Endothelial cell of umbilical vein (primary cell): Measurements from ENCODE around the gene UROC1. TPM values are rescaled to one million over a fixed set of nuclear protein-coding genes. Genes with fewer than 3 reads are reported as not detected.

Experiments used
- BruUV-seq: library from RNA; stranded (reverse); fragments of 400-500 nt; replicated peaks from 2 replicates; lab custom pipeline; 2021; lab: Mats Ljungman, UMichigan
- CTCF ChIA-PET: fragments of 300-600, 350-600 bp; sonication (Branson Sonifier 250); formaldehyde crosslinking; loops from one replicate; lab custom pipeline; 2021; ENCODE audit warnings: antibody characterized with exemption, inconsistent platforms; lab: Charles Lee
- POLR2A ChIA-PET: fragments of 300-600, 350-600 bp; sonication (Branson Sonifier 250); formaldehyde crosslinking; loops from one replicate; lab custom pipeline; 2021; ENCODE audit warnings: antibody characterized with exemption, inconsistent platforms; lab: Charles Lee
- DNase-seq: peaks from one replicate; pipeline ENCODE4 v3.0.0-alpha.2; 2011; ENCODE audit warnings: low read depth, low spot score
- FAIRE-seq: peaks from 2 replicates; lab custom pipeline; 2011; peaks lifted over from hg19 to GRCh38; lab: Jason Lieb, UNC
- H2AFZ ChIP-seq: 2 replicates; pipeline ENCODE4 v1.6.0; 2012; ENCODE audit warnings: low read depth, low read length, control low read depth, inconsistent platforms
- H3K27ac ChIP-seq: 2 replicates; pipeline ENCODE4 v1.5.1; 2011; ENCODE audit warnings: low read depth, mild to moderate bottlenecking, control low read depth, low read length, moderate library complexity; ENCODE audit not compliant: insufficient read depth
- H3K27me3 ChIP-seq, 2 experiments: 2 replicates each; pipeline versions ENCODE4 v1.6.0 to v1.6.1; 2011; ENCODE audit warnings: low read length in 2 of 2, mixed read lengths in 1 of 2; ENCODE audit not compliant: control insufficient read depth in 2 of 2, insufficient read depth in 2 of 2
- H3K36me3 ChIP-seq, 2 experiments: 2 replicates in 1 of 2; 3 replicates in 1 of 2; pipeline ENCODE4 v1.5.1; 2011; ENCODE audit warnings: low read length in 2 of 2, mild to moderate bottlenecking in 1 of 2, moderate library complexity in 1 of 2; ENCODE audit not compliant: control insufficient read depth in 2 of 2, insufficient read depth in 2 of 2; ENCODE audit errors: extremely low read depth in 1 of 2
- H3K4me1 ChIP-seq: 3 replicates; pipeline ENCODE4 v1.5.1; 2011; ENCODE audit warnings: mild to moderate bottlenecking, low read length; ENCODE audit not compliant: control insufficient read depth, insufficient read depth; ENCODE audit errors: extremely low read depth
- H3K4me2 ChIP-seq: 2 replicates; pipeline ENCODE4 v1.6.1; 2011; ENCODE audit warnings: low read length, control low read depth, mixed read lengths; ENCODE audit not compliant: insufficient read depth
- H3K4me3 ChIP-seq, 3 experiments: fragments of 200-600 bp in 1 of 3; sonication (generic), shearing (Covaris generic) in 1 of 3; replicated peaks in 1 of 3; 2 replicates each; pipeline ENCODE4 v1.5.1; 2011 to 2016; ENCODE audit warnings: control low read depth in 3 of 3, low read length in 3 of 3, mild to moderate bottlenecking in 2 of 3, inconsistent platforms in 1 of 3, low read depth in 1 of 3, moderate library complexity in 1 of 3; ENCODE audit not compliant: insufficient read depth in 1 of 3
- H3K79me2 ChIP-seq: 2 replicates; pipeline ENCODE4 v1.6.0; 2012; ENCODE audit warnings: low read length, inconsistent platforms; ENCODE audit not compliant: control insufficient read depth, insufficient read depth
- H3K9ac ChIP-seq: replicated peaks from 2 replicates; pipeline ENCODE3; 2011; ENCODE audit warnings: low read length, control low read depth; ENCODE audit not compliant: insufficient read depth; ENCODE audit errors: extremely low read depth
- H3K9me1 ChIP-seq: replicated peaks from 3 replicates; pipeline ENCODE4 v1.6.0; 2011; ENCODE audit warnings: mild to moderate bottlenecking, low read length; ENCODE audit not compliant: control insufficient read depth, insufficient read depth; ENCODE audit errors: extremely low read depth
- H3K9me3 ChIP-seq: replicated peaks from 2 replicates; pipeline ENCODE4 v1.5.1; 2012; ENCODE audit warnings: low read length, inconsistent platforms; ENCODE audit not compliant: control insufficient read depth, insufficient read depth
- H4K20me1 ChIP-seq: replicated peaks from 2 replicates; pipeline ENCODE3; 2011; ENCODE audit warnings: mild to moderate bottlenecking, low read length; ENCODE audit not compliant: control insufficient read depth, insufficient read depth; ENCODE audit errors: extremely low read depth
- CTCF ChIP-seq, 2 donors: IDR thresholded peaks; 1 replicate in 1 of 2; 2 replicates in 1 of 2; pipeline ENCODE4 v1.5.1; 2011; ENCODE audit warnings: low read length in 2 of 2, mild to moderate bottlenecking in 2 of 2, moderate library complexity in 2 of 2, control low read depth in 1 of 2, inconsistent platforms in 1 of 2, low read depth in 1 of 2; ENCODE audit not compliant: insufficient read depth in 1 of 2; ENCODE audit errors: extremely low read depth in 1 of 2
- EZH2 ChIP-seq: IDR thresholded peaks from 2 replicates; pipeline ENCODE4 v1.6.1; 2012; ENCODE audit warnings: borderline replicate concordance, low read depth, mild to moderate bottlenecking, moderate library complexity, low read length, inconsistent platforms; ENCODE audit not compliant: severe bottlenecking
- FOS ChIP-seq: IDR thresholded peaks from 2 replicates; pipeline ENCODE4 v1.6.1; 2011; ENCODE audit warnings: mild to moderate bottlenecking, low read length, moderate library complexity, borderline replicate concordance; ENCODE audit not compliant: insufficient read depth
- GATA2 ChIP-seq: IDR thresholded peaks from 2 replicates; pipeline ENCODE4 v1.7.0; 2011; ENCODE audit warnings: low read depth, mild to moderate bottlenecking, moderate library complexity, mixed read lengths, low read length; ENCODE audit not compliant: insufficient read length, insufficient read depth
- JUN ChIP-seq: IDR thresholded peaks from 2 replicates; pipeline ENCODE4 v1.6.1; 2011; ENCODE audit warnings: borderline replicate concordance, low read depth; ENCODE audit not compliant: insufficient read length, insufficient read depth
- MAX ChIP-seq: IDR thresholded peaks from 2 replicates; pipeline ENCODE4 v1.6.1; 2011; ENCODE audit not compliant: insufficient read depth, insufficient read length
- MYC ChIP-seq: IDR thresholded peaks from one replicate; pipeline ENCODE4 v1.6.1; 2011; ENCODE audit warnings: mild to moderate bottlenecking, low read depth, low read length
- POLR2A ChIP-seq: IDR thresholded peaks from 2 replicates; pipeline ENCODE4 v1.6.1; 2012; ENCODE audit warnings: low read depth, mild to moderate bottlenecking, control low read depth, low read length
- POLR2AphosphoS5 ChIP-seq: IDR thresholded peaks from 2 replicates; pipeline ENCODE4 v1.6.1; 2012; ENCODE audit warnings: low read depth, mild to moderate bottlenecking, control low read depth, low read length, moderate library complexity; ENCODE audit not compliant: insufficient read depth
- dilution Hi-C: fragments of 300-500 bp; cut with MboI; formaldehyde crosslinking; loops from one replicate; pipeline ENCODE4 v1.15.0; 2019; ENCODE audit warnings: low sequenced_read_pairs; ENCODE audit not compliant: extremely low pct_ligation_motif_present
- intact Hi-C: fragments of 100-400 bp; cut with micrococcal nuclease; formaldehyde crosslinking; loops from one replicate; pipeline ENCODE4 v1.10.0; 2022
- polyA plus RNA-seq, 4 experiments: library from polyadenylated mRNA; depleted of rRNA in 3 of 4; stranded (reverse) in 3 of 4; unstranded in 1 of 4; fragments of >200 nt; gene quantifications; 2 replicates each; pipeline versions ENCODE4 v1.2.1 to v1.2.3, GENCODE V29; 2011 to 2012; ENCODE audit warnings: missing spikeins in 1 of 4
- total RNA-seq: library from RNA; stranded (reverse); gene quantifications from 2 replicates; pipeline ENCODE4 v1.2.3, GENCODE V29; 2021

Gene UROC1
- total and polyA plus RNA-seq, 2 donors (not counting 3 experiments of a cell fraction or from before 2014, with no cell fraction given): not detected

- Histone ChIP-seq H3K36me3 (peaks cover 24 to 52% of the 10 kb centered on the region in 2 experiments), H3K79me2 (peaks cover 13% of the 10 kb centered on the region)
- no peak for FAIRE-seq
Observed at GRCh38 chr3:126461450-126462070, 56.0 kb downstream of the UROC1 start.

GRCh38 chr3:126460381-126460780 is 57.2 kb downstream of the UROC1 start:
- Histone ChIP-seq H3K9me3 (no peaks in the 10 kb centered on the region), H3K79me2 (peaks cover 13% of the 10 kb centered on the region), H2AFZ (no peak overlapping the region), H3K27me3 (no peaks in the 10 kb centered on the region), H3K4me3 (no peak overlapping the region), H3K4me2 (no peak overlapping the region), H3K27ac (no peak overlapping the region), H3K9ac (no peak overlapping the region), H3K36me3 (peaks cover 25 to 45% of the 10 kb centered on the region in 2 experiments), H3K9me1 (no peaks in the 10 kb centered on the region), H4K20me1 (no peaks in the 10 kb centered on the region), H3K4me1 (no peaks in the 10 kb centered on the region)
- FAIRE-seq (no peak), DNase-seq (no peak)
- no peak for TF ChIP-seq EZH2
- no peak for TF ChIP-seq POLR2A
- TF ChIP-seq GATA2: no peak
- TF ChIP-seq MYC: no peak
- TF ChIP-seq POLR2AphosphoS5: no peak
- no peak for TF ChIP-seq JUN
- no peak for TF ChIP-seq MAX
- no peak for TF ChIP-seq FOS
- no peak for TF ChIP-seq CTCF (IDR thresholded peaks at IDR 0.05; ENCODE audit: extremely low read depth in 1 of 2, insufficient read depth in 1 of 2, low read depth in 1 of 2, low read length in 2 of 2)
- dilution Hi-C loops: no loop called here
- no TSS peak for BruUV-seq
- ChIA-PET CTCF (interaction anchor here (1.6 kb wide), 1 partner anchor 12 kb away, joined by 6 read pairs; no protein-coding TSS in a partner anchor), POLR2A (no interaction called here)
- intact Hi-C loops: no loop called here

More at GRCh38 chr3:126461450-126462070, 56.0 kb downstream of the UROC1 start:
- dilution Hi-C loops (no loop called here), intact Hi-C loops (no loop called here)
- Histone ChIP-seq H4K20me1 (no peaks in the 10 kb centered on the region), H3K4me1 (no peaks in the 10 kb centered on the region), H3K27me3 (no peaks in the 10 kb centered on the region), H2AFZ (no peak overlapping the region), H3K9ac (no peak overlapping the region), H3K4me2 (no peak overlapping the region), H3K4me3 (no peak overlapping the region), H3K27ac (no peak overlapping the region), H3K9me3 (no peaks in the 10 kb centered on the region), H3K9me1 (no peaks in the 10 kb centered on the region)
- CTCF ChIA-PET: interaction anchor here (1.5 kb wide), 2 partner anchors 10 to 20 kb away, joined by 3 to 5 read pairs; no protein-coding TSS in a partner anchor
- no peak for DNase-seq
- POLR2A ChIA-PET: no interaction called here
- BruUV-seq: no TSS peak
- TF ChIP-seq MYC (no peak), EZH2 (no peak), JUN (no peak), FOS (no peak)
